ENCODE results near the gene DENND1A.

- TF ChIP-seq CTCF (IDR thresholded peaks at IDR 0.05) (no peak), EZH2 (IDR thresholded peaks at IDR 0.05) (no peak), EZH2phosphoT487 (IDR thresholded peaks at IDR 0.05) (no peak)
Observed at GRCh38 chr9:123564652-123565051, 365.3 kb downstream of the DENND1A start.
